ENCODE measurements around the gene EHMT1. TPM values are rescaled to one million over a fixed set of nuclear protein-coding genes. Genes with fewer than 3 reads are reported as not detected.
A peak's percentile ranks its signal among the peaks of the same experiment; 100 is the strongest.

EHMT1 gene
- total RNA-seq, 4 donors from 2014 or later = 96.4 to 136 (median 118) TPM

DNA sequence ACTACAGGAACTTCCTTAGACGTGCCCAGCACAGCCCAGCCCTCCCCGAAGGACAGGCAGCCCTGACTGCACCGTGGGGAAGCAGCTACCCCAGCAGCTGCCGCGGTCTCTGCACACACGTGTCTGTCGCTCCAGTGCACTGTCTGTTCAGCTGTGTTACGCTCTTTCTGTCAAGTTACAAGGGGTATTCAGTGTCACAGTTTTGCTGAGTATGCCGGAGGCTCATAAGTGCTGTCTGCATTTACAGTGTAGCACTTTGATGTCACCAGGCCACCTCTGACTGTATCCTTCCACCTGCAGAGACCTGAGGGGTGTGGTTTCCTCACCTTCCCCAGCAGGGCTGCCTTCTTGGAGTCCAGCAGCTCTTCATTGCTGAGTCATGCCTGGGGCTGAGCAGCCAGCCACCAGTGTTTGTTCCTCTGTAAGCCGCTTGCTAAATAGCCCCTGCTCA lies 126.8 kb downstream of the EHMT1 start:
- no peak for TF ChIP-seq POLR2A (IDR thresholded peaks at IDR 0.05)
- no peak for TF ChIP-seq EP300 (IDR thresholded peaks at IDR 0.05)
- TF ChIP-seq, protein P1, sequence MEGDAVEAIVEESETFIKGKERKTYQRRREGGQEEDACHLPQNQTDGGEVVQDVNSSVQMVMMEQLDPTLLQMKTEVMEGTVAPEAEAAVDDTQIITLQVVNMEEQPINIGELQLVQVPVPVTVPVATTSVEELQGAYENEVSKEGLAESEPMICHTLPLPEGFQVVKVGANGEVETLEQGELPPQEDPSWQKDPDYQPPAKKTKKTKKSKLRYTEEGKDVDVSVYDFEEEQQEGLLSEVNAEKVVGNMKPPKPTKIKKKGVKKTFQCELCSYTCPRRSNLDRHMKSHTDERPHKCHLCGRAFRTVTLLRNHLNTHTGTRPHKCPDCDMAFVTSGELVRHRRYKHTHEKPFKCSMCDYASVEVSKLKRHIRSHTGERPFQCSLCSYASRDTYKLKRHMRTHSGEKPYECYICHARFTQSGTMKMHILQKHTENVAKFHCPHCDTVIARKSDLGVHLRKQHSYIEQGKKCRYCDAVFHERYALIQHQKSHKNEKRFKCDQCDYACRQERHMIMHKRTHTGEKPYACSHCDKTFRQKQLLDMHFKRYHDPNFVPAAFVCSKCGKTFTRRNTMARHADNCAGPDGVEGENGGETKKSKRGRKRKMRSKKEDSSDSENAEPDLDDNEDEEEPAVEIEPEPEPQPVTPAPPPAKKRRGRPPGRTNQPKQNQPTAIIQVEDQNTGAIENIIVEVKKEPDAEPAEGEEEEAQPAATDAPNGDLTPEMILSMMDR (IDR thresholded peaks at IDR 0.05) = no peak
- no peak overlapping the region for H3K4me3 ChIP-seq
- H3K27ac ChIP-seq = no peak overlapping the region
- WGBS, 2 donors = 78 to 83% methylated on average over 10 of the region's 10 CpGs
- H3K9me3 ChIP-seq = no peaks in the 10 kb centered on the region
- H3K4me1 ChIP-seq = peaks cover 0 to 18% (median 1%) of the 10 kb centered on the region in 4 donors
- no peak for DNase-seq (ENCODE audit: low spot score in 2 of 2)
- H3K36me3 ChIP-seq = peaks cover 0 to 70% (median 0%) of the 10 kb centered on the region in 3 donors
- no peaks in the 10 kb centered on the region for H3K27me3 ChIP-seq

DNA sequence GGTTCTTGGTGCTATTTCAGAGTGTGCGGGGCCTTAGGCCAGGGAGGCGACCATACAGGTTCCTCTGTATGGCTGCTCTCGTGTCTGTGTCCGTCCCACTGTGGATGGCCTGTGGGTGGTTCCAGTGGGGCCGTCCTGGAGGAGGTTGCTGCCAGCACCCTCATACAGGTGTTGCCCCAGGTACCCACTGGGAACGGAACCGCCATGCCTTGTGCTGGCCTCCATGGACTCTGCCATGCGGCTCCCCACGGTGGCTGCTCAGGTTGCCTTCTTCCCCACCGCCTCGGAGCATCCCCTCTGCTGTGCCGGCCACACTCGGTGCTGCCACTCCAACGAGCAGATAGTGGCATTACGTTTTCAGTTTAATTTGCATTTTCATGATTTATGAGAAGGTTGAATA lies 129.5 kb downstream of the EHMT1 start:
- no peak for DNase-seq (ENCODE audit: low spot score in 2 of 2)
- no peak overlapping the region for H3K4me3 ChIP-seq
- peaks cover 0 to 20% (median 1%) of the 10 kb centered on the region in 4 donors for H3K4me1 ChIP-seq
- TF ChIP-seq POLR2A (IDR thresholded peaks at IDR 0.05) (no peak), EP300 (IDR thresholded peaks at IDR 0.05) (no peak)
- 92 to 93% methylated on average over 15 of the region's 15 CpGs for WGBS, 2 donors
- no peaks in the 10 kb centered on the region for H3K27me3 ChIP-seq
- H3K36me3 ChIP-seq = peaks cover 0 to 68% (median 7%) of the 10 kb centered on the region in 3 donors
- no peaks in the 10 kb centered on the region for H3K9me3 ChIP-seq
- no peak overlapping the region for H3K27ac ChIP-seq

DNA sequence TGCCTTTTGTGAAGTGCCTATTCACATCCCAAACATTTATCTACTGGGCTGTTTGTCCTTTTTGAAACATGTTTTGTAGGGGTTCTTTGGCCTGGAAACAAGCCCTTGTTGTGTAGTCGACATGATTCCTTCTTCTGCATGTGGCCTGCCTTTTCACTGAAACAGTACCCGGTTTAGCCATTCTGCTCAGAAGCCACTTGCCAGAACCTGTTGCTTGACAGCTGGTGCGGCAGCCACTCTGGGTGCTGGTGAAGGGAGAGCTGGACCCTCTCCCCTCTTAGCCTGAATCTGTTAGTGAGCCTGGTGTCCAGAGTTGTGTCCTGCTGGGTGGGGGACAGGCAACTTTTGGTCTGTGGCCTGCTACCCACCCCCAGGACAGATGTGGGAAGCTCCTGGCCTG lies 129.9 kb downstream of the EHMT1 start:
- Histone ChIP-seq H3K27me3 (no peaks in the 10 kb centered on the region), H3K4me1 (peaks cover 0 to 20% (median 1%) of the 10 kb centered on the region in 4 donors), H3K9me3 (no peaks in the 10 kb centered on the region), H3K4me3 (no peak overlapping the region), H3K27ac (peak overlapping the region in 1 of 4 donors; percentile 35), H3K36me3 (peaks cover 0 to 68% (median 8%) of the 10 kb centered on the region in 3 donors)
- 66 to 68% methylated on average over 3 of the region's 3 CpGs for WGBS, 2 donors
- no peak for DNase-seq (ENCODE audit: low spot score in 2 of 2)
- TF ChIP-seq, protein P1 (IDR thresholded peaks at IDR 0.05) = no peak
- no peak for TF ChIP-seq POLR2A (IDR thresholded peaks at IDR 0.05)
- no peak for TF ChIP-seq EP300 (IDR thresholded peaks at IDR 0.05)

DNA sequence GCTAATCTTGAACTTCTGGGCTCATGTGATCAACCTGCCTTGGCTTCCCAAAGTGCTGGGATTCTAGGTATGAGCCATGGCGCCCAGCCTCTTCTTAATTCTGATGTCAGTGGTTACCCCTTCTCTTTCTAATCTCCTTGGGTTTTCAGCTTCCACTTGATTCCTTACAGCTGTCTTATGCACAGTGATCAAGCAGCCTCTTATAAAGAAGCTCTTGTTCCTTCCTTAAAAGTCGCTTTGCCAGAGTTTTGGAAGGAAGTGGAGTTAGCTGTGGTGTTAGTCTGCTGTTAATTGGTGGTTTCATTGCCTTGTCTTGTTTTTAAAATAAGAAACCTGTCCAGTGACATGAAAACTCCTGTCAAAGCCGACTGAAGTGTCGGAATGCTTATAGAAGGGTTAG lies 130.7 kb downstream of the EHMT1 start:
- Histone ChIP-seq H3K27me3 (no peaks in the 10 kb centered on the region), H3K4me1 (peaks cover 0 to 20% (median 1%) of the 10 kb centered on the region in 4 donors), H3K36me3 (peaks cover 0 to 68% (median 8%) of the 10 kb centered on the region in 3 donors), H3K27ac (no peak overlapping the region), H3K9me3 (no peaks in the 10 kb centered on the region), H3K4me3 (no peak overlapping the region)
- no peak for DNase-seq (ENCODE audit: low spot score in 2 of 2)
- TF ChIP-seq EP300 (IDR thresholded peaks at IDR 0.05) = no peak
- TF ChIP-seq, protein P1 (IDR thresholded peaks at IDR 0.05) = no peak
- TF ChIP-seq POLR2A (IDR thresholded peaks at IDR 0.05) = no peak
- WGBS, 2 donors = 52 to 61% methylated on average over 4 of the region's 4 CpGs

DNA sequence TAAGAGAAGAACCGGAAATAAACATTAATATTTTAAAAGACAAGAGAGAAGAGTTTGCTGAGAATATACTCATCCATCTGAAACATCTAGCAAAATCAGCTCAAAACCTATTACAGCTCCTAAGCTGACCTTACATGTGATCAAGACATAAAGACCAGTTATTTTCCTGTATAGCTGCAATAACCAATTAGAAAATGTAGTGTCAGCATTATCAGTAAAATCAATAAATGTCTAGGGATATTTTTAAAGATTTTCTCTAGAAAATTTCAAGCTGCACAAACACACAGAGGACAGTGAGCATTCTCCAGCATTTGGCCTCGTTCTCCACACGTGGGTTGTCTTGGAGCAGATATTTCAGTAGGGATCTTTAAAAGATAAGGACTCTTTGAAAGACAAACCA lies 131.2 kb downstream of the EHMT1 start:
- WGBS, 2 donors = 62 to 63% methylated on average over 3 of the region's 3 CpGs
- no peak overlapping the region for H3K4me3 ChIP-seq
- H3K9me3 ChIP-seq = no peaks in the 10 kb centered on the region
- H3K27me3 ChIP-seq = no peaks in the 10 kb centered on the region
- no peak overlapping the region for H3K27ac ChIP-seq
- TF ChIP-seq EP300 (IDR thresholded peaks at IDR 0.05) (no peak), POLR2A (IDR thresholded peaks at IDR 0.05) (no peak)
- TF ChIP-seq, protein P1 (IDR thresholded peaks at IDR 0.05) = no peak
- H3K36me3 ChIP-seq = peaks cover 0 to 68% (median 12%) of the 10 kb centered on the region in 3 donors
- no peak for DNase-seq (ENCODE audit: low spot score in 2 of 2)
- H3K4me1 ChIP-seq = peaks cover 0 to 20% (median 1%) of the 10 kb centered on the region in 4 donors
